Skin of body (tissue), 2 donors: ENCODE results near the gene TOM1. TPM values are rescaled to one million over a fixed set of nuclear protein-coding genes. Genes with fewer than 3 reads are reported as not detected.

Experiments used
- DNase-seq: peaks from one replicate; lab custom pipeline; 2025; lab: John Stamatoyannopoulos, UW
- total RNA-seq: library from RNA; depleted of rRNA; stranded (reverse); fragments of >200 nt; gene quantifications from one replicate; pipeline ENCODE4 v1.2.3, GENCODE V29; 2014

TOM1 gene
- total RNA-seq, 1 donor from 2014 or later: 33.4 TPM

DNA sequence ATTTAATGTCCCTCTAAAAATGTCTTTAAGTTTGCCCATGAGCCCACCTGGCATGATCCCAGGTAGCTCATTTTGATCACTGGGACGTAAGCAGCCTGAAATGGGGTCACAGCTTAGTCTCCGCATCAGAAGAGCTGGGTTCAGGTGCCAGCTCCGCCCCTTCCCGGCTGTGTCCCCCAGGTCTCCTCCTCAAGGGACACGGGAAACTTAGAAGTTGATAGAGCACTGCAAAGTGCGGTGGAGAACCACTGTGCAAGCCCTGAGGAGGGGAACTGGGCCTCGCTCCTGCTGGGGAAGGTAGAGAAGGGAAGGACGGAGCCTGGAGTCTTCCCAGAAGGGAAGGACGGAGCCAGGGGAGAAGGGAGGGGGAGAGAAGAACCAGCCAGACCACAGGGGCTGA, 7.7 kb downstream of the TOM1 start:
- DNase-seq: no peak

DNA sequence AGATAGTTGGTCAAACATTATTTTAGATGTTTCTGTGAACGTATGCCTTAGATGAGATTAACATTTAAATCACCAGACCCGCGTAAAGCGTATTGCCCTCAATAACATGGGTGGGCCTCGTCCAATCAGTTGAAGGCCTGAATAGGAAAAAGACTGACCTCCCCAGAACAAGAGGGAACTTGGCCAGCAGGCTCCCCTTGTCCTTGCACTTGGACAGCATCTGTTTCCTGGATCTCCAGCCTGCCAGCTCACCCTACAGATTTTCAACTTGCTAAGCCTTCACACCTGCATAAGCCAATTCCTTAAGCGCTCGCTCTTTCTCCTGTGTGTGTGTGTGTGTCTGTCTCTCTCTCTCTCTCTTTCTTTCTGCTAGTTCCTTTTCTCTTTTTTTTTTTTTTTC, 8.2 kb downstream of the TOM1 start:
- no peak for DNase-seq

DNA sequence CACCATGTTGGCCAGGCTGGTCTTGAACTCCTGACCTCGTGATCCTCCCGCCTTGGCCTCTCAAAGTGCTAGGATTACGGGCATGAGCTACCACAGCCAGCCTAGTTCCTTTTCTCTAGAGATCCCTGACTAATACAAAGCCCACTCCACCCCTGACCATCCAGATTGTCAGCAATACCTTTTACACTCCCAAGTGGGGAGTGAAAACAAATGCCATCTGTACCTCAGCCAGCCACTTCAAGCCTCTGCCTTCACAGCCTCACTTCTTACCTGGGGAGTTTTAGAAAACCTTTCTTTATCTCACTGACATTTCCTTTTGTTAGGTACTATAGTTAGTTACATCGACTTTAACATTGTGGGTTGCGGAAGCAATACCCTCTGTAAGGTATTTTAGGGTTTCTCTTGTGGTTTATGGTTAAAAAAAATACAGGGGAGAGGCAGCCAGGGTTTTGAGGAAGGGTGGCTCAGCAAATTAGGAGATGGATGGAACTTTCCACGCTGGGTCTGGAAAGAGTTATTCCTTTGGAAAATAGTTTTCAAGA, 8.9 kb downstream of the TOM1 start:
- no peak for DNase-seq

DNA sequence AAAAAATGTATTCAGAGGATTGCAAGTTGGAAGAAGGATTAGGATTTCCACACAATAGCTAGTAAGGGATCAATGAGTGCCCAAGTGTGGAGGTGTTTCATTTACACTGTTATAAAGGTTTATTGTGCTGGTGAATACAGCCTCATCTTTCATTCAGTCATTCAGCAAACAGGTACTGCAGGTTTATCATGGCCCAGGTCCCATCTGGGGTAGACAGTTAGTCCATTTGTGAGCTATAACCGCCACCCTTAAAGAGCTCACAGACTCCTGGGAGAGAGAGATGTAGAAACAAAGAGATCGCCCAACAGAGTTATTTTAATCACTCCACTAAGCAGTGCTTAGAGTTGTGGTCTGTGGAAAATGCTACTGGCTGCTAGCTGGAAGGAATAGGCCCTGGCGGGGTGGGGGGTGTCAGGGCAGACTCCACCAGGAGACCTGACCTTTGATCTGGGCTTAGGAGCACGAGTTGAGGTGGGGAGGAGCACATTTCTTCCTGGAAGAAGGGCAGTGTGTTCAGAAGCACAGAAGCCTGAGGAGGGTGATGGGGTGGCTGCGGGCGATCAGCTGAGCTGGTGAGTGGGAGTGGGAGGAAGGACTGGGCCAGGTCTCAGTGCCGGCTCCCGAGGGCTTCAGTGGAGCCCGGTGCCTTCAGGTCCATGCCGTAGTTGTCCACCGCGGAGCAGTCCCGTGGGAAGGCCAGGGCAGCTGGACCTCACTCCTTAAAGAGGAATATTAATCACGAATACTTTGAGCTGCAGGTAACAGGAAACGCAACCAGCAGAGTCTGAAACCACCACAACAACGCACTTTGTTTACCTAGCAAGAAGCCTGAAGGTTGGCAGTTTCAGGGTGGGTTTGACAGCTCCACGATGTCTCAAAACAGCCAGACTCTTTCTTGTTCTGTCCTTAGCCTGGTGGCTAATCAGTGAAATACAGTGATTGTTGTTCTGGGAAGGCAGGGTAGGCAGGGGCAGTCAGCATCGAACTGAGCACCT, 11.2 kb downstream of the TOM1 start:
- no peak for DNase-seq

DNA sequence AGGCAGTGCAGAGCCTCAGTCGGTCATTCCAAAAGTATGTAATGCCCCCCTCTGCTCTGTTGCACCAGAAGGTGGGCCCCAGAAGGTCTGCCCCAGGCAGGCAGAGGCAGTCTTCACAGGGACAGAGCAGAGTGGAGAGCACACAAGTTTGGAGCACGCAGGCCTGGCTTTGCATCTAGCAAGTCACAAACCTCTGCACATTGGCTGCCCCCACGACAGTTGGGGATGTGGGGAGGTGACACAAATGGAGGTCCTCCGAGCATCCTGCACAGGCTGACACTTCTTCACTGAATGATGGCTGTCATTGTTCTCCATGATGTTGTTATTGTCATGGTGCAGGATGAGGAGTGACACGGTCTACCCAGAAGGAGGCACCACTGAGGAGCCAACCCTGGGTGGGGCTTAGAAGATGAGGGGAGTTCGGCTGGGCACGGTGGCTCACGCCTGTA, 11.9 kb downstream of the TOM1 start:
- no peak for DNase-seq

DNA sequence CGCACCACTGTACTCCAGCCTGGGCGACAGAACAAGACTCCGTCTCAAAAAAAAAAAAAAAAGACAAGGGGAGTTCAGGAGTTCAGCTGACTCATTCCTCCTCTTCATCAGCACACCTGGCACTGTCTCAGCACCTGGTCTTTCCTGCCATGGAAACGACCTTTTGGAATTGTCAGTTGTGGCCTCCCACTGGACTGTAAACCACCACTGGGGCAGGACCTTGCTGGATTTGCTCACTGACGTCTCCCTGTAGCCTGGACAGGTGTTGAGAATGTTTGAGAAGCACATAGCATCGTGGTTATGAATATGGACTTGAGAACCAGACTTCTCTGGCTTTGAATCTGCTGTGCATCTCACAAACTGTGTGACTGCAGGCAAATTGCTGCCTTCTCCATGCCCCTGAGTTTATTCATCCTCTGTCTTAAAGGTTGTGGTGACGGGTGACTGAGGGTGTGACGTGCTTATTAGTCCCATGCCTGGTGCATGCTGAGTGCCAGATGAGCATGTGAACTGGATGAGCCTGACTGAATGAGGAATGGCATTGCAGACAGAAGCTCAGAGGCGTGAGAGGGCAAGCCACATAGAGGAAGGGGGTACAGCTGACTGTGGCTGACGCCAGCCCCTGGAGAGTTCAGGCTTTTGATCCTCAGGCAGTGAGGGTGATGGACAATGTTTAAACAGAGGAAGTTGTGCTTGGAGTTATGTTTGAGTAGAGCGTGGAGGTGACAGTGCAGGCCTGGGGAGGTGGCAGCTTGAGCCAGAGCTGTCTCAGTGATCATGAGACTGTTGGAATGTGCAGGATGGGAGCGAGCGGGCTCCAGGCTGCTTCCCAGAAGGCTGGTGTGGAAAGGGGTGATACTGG, 12.7 kb downstream of the TOM1 start:
- peak; percentile 16 for DNase-seq

DNA sequence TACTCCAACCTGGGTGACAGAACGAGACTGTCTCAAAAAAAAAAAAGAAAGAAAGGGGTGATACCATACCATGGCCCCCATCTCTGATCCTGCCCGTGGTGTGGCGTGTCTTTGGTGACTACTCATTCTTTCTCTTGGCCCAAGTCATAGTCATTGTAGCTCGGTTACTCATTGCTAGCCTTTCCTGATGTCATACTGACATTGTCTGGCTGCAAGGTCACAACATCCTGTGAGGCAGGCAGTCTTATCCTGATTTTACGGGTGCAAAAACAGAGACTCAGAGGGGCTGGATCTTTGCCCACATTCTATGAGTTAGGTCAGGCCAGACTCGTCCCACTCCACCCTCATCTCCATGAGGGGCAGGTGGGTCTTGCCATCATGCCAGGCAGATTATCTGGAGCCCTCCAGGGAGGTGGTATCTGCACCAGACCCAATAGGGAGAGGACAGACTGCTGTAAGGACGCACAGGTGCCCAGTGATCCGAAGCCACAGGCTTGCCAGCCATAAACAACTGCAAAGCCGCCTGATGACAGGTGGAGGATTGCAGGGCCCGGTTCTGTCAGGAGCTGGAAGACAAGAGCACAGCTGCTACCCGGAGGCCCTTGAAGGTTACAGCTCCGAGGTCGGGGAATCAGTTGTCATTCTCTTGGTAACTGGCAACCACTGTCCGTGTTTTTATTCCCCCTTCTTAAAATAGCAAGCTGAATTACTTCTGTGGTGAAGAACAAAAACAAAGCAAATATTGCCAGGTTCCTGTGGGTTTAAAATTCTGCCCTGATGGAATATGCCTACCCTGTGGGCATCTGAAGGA, 13.8 kb downstream of the TOM1 start:
- DNase-seq: no peak

DNA sequence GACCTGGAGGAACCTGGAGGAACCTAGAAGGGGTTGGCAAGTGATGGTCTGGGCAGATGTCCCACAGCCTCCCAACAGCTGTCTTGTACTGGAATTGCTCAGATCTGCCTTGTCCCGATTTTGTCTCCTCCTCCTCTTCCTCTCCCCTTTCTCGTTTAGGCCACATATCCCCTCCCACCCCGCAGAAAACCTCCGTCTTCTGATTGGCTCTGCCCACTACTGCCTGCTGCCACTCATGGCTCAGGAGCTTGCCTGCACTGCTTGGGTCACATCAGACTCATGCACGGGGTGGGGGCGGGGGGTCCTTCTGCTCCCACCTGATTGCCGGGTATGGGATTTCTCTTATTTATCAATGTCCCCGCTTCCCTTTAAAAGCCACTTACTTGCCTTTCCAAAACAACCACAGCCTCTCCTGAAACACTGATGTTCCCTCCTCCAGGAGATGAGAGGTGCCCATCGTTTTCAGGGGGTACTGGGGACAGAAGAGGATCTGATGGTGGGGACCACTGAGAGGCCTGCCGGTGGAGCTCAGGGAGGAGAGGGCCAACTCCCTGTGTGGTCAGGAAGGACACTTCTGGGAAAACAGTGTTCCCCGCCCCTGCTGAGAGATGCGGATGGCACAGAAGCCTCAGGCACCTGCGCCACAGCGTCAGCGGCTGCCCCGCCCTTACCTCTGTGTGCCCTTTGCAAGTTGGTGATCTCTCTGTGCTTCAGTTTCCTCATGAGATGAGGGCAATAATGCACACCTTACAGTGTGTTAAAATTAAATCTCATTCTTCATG, 14.7 kb downstream of the TOM1 start:
- no peak for DNase-seq

DNA sequence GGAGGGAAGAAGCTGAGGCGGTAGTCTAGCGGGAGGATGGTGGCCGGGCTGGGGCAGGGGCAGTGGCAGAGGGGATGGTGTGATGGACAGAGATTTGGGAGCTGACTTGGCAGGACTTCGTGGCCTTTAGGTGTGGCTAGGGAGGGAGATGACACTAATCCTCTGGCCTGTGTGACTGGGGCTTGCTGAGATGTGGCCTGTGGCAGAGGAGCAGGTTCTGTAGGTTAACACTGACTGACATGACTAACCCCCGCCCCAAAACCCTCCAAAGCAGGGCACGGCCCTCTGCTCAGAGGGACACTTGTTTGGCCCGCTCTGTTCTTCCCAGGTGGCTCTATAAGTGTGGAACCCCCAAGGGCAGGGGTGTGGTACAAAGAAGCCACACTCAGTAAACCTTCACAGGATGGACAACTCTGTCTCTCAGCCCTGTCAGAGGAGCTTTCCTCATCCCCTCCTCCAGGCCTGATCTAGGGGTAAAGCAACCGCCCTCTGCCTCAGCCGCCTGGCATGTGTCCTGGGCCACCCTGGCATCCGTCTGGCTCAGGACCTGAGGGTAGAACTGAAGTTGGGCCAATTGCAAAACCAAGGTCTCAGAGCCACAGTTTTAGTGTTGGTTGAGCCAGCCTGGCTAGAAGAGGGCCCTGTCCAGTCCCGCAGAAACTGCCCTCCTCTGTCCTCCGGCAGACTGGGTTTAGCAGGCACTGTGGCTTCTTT, 15.6 kb downstream of the TOM1 start:
- no peak for DNase-seq

DNA sequence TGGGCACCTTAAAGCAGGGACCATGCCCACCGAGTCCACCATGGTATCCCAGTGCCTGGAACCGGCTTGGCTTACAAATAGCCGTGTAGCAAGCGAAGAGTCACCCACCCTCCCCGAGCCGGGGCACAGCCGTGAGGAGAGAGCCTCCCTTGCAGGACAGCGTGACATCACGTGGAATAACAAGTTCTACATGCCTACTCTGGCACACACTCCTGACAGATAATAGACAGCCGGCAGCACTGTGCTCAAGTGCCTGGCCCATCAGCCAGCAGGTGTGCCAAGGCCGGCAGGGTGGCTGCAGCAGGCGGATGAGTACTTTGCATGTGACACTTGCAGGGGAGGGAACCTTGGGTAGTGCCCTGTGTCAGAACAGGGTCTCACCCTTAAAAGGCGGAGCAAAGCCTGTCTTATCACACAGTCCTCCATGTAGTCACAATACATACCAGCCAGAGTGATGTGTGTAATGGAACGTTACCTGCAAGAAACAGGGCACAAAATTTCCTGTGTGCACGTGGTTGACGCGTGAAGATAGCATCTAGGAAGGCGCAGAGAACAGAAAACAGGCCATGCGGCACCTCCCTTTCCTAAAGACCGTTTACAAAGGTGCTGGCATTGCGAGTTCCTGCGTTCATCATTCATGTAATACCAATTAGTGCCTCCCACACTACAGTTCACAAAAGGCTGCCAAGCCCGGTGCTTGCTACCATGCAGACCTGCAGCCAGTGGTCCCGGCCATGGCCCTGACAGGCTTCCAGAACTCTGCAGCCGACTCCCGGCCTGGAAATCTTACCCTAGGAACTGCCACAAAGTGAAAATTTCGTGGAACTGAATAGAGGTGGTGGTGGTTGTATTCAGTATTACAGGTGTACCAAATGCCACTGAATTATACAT, 16.4 kb downstream of the TOM1 start:
- DNase-seq: peak; percentile 5

DNA sequence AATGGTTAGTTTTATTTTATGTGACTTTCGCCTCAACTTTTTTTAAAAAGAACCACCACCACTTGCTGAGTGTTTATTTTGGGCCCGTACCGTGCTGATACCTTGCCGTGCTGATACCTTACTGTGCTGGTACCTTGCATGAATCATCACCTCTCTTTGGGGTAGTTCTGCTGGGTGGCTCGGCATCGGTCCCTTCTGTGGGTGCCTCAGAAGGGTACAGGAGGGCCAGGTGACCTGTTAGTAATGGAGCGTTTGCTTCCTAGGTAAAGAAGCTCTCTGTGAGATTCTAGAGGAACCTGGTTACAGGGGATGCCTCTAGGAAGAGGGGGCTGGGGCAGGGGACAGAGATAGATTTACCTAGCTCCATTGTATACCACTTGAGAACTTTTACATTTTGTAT, 17.1 kb downstream of the TOM1 start:
- no peak for DNase-seq

DNA sequence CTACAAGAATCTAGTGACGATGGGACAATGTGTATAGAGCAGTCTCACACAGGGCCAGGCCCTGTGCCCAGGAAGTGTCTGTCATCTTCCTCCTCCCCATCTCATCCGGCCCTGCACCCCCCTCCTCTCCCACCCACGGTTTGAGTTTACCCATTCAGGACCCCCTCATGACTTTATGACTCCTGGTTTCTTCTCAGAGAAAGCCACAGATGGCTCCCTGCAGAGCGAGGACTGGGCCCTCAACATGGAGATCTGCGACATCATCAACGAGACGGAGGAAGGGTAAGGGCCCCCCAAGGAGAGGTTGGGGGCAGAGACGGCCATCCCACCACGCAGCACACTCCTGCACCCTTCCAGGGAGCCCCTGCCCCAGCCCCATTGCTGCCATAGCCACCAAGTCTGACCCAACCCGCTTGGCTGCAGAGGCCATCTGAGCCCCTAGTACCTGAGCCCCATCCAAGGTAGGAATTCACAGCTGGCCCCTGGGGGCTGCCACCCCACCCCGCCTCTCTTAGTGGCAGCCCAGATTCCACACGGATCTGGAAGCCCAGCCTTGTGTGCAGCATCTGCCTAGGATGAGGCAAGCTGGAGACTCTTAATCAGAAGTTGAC, 18.1 kb downstream of the TOM1 start:
- DNase-seq: no peak

DNA sequence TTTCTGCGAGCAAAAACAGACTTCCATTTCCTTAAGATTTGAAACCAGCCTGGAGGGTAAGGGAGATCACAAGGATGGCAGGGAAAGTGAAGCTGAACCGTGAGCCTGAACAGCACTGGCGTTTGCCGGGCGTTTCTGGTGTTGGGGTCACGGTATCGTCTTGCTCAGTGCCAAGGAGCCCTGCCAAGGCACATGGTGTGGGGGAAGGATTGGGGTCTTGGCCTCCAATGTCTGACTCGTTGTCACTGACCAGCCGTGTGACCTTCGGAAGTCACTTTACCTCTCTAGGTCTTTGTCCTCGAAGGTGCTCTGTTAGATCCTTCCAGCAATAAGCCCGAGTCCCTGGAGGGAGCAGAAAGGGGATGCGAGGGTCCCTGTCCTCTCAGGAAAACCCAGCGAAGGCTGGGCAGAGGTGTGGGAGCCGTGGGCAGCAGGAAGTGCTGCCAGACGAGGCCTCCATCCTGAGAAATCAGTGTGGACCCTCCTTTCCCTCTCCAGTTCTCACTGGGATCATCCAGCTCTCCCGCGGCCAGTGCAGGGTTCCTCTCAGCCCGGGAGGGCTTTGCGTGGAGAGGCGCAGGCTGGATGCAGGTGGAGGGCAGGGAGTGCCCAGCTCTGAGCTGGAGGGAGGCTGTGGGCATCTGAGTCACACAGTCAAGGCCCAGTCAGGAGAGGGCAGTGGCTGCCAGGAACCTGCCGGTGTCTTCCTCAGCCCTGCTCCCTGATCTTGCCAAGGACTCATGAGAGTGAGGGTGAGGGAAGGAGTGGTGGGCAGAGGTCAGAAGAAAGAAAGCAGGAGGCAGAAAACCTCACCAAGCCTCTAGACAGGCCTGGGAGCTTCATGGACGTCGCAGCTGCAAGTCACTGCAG, 18.9 kb downstream of the TOM1 start:
- DNase-seq: no peak

DNA sequence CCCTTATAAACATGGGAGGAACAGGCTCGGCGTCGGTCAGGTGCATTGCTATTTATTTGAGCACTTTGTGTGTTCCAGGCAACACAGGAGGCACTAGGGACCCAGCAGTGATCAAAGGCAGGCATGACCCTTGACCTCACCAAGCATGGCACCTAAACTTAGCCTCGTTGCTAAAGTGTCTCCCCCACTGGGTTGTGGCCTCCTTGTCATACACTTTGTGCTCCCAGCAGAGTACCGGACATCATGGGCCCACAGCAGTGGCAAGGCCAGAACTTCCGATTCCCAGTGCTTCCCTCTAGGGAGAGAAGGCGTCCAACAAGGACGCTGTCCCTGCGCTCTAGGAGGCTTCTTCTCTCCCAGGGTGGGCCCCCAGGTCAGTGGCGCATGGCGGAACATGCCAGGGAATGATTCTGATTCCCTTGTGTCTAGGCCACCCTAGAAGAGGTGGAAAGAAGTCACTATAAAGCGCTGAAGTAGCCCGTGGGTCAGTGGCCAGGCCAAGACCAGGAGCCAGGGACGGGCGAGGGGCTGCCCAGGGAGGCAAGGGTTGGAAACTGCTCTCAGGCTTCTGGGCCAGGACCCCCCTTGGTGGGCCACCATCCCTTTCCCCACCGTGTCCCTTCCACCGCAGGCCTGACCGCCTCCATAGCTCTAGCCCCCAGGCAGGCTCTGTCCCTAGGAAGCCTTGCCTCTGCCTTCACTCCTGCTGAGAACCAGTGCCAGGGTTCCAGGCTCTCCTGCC, 19.7 kb downstream of the TOM1 start:
- DNase-seq: no peak

DNA sequence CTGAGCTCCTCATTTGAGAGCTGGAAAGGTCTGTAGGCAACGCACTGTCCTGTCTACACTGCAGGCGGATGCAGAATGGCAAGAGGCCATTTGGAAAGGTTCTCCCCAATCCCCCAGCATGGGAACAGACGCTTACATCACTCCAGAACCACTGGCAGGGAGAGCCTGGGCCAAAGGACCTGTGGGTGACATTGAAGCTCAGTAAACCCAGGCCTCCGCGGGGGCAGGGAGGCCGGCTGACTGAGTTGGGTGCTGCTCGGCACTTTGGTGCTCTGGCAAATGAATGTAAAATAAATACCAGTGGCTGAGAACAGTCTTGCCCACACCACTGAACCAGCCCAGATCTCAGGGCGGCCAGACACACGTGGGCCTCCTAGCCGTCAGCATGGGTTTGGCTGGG, 22.4 kb downstream of the TOM1 start:
- no peak for DNase-seq

DNA sequence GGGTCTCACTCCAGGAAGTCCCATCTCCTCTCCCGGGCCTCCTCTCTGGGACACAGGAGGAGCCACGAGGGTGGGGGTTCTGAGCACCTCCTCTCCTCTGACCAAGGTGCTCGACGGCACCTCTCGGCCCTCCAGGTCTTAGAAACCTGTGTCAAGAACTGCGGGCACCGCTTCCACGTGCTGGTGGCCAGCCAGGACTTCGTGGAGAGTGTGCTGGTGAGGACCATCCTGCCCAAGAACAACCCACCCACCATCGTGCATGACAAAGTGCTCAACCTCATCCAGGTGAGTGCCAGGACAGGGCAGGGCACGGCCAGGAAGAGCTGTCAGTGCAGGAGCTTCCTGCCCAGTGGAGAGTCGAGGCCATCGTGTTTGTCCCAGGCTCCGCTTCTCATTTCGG, 23.2 kb downstream of the TOM1 start:
- DNase-seq: no peak
